GM06990 (cell line): Measurements from ENCODE around the gene PRRG1.

Source experiments
- DNase-seq: peaks from one replicate; pipeline ENCODE4 v3.0.0-alpha.2; 2011; ENCODE audit not compliant: insufficient read length; ENCODE audit errors: extremely low read depth
- H3K27me3 ChIP-seq: replicated peaks from 2 replicates; pipeline ENCODE4 v1.6.0; 2011; ENCODE audit warnings: low read length; ENCODE audit not compliant: control insufficient read depth, insufficient read depth
- H3K36me3 ChIP-seq: 2 replicates; pipeline ENCODE4 v1.5.1; 2011; ENCODE audit warnings: low read length; ENCODE audit not compliant: control insufficient read depth, insufficient read depth
- H3K4me3 ChIP-seq: replicated peaks from 2 replicates; pipeline ENCODE4 v1.5.1; 2011; ENCODE audit warnings: low read depth, mild to moderate bottlenecking, control low read depth, low read length
- CTCF ChIP-seq: IDR thresholded peaks from 2 replicates; pipeline ENCODE4 v1.5.1; 2011; ENCODE audit warnings: low read length, control low read depth, mild to moderate bottlenecking, inconsistent platforms; ENCODE audit not compliant: insufficient read depth, poor library complexity, severe bottlenecking

Gene PRRG1

GRCh38 chrX:37330642-37331041 lies 18.5 kb upstream of the PRRG1 start:
- TF ChIP-seq CTCF: no peak
- H3K27me3 ChIP-seq: no peaks in the 10 kb centered on the region; the same call in 1 of the 2 replicates
- H3K4me3 ChIP-seq: no peak overlapping the region
- DNase-seq: no peak
- H3K36me3 ChIP-seq: no peaks in the 10 kb centered on the region

GRCh38 chrX:37331546-37331945 lies 17.6 kb upstream of the PRRG1 start:
- H3K4me3 ChIP-seq: no peak overlapping the region
- H3K27me3 ChIP-seq: no peaks in the 10 kb centered on the region; the same call in 1 of the 2 replicates
- DNase-seq: no peak
- H3K36me3 ChIP-seq: no peaks in the 10 kb centered on the region
- no peak for TF ChIP-seq CTCF

- Histone ChIP-seq H3K36me3 (no peaks in the 10 kb centered on the region), H3K4me3 (no peak overlapping the region), H3K27me3 (no peaks in the 10 kb centered on the region; the same call in 1 of the 2 replicates)
- TF ChIP-seq CTCF: no peak
- DNase-seq: no peak
These were observed 17.1 kb upstream of the PRRG1 start for GRCh38 chrX:37332055-37332454.

GRCh38 chrX:37332987-37333658 lies 16.0 kb upstream of the PRRG1 start:
- H3K27me3 ChIP-seq: no peaks in the 10 kb centered on the region; the same call in 1 of the 2 replicates
- TF ChIP-seq CTCF: no peak
- H3K36me3 ChIP-seq: no peaks in the 10 kb centered on the region
- H3K4me3 ChIP-seq: no peak overlapping the region
- DNase-seq: no peak

- Histone ChIP-seq H3K36me3 (no peaks in the 10 kb centered on the region), H3K4me3 (no peak overlapping the region), H3K27me3 (no peaks in the 10 kb centered on the region)
- TF ChIP-seq CTCF: no peak
- DNase-seq: no peak
These were observed 1.7 kb upstream of the PRRG1 start for GRCh38 chrX:37347420-37347819.

GRCh38 chrX:37348231-37348970 lies 763 bp upstream of the PRRG1 start:
- DNase-seq: no peak
- TF ChIP-seq CTCF: no peak
- H3K36me3 ChIP-seq: no peaks in the 10 kb centered on the region
- H3K4me3 ChIP-seq: no peak overlapping the region
- H3K27me3 ChIP-seq: no peaks in the 10 kb centered on the region
